IPS DF 19.7 (cell line): ENCODE results near the gene PPFIBP1.

Experiments used
- DNase-seq: peaks from one replicate; pipeline ENCODE4 v3.0.0-alpha.2; 2013; ENCODE audit warnings: low read depth, low spot score

The PPFIBP1 gene

DNA sequence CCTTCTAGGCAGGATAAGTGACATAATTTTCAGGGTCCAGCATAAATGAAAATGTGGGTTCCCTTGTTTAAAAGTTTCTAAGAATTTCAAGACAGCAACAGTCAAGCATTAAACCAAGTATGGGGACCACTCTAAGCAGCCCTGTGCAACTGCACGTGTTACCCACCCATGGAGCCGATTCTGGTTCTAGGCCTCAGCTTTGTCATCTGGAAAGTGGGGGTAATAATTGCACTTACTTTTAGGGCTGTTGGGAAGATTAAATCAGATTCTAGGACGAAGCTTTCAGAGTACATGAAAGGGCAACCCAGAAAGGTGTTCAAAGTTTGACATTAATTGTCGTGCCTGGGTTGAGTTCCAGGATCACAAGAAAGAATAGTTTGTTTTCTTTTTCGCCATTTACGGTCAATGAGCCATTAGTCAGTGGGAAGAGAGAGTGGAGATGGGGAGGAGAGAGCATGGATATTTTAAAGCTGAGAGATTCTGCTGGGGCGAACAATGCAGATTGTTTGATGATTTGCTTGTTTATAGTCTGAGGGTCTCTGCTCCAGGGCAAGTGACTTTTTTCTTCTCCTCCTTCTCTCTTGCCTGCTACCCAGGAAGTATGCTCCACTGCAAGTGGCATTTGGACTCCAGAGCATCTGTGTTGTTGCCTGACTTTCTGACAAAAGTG, 10.7 kb upstream of the PPFIBP1 start:
- DNase-seq, result no peak

DNA sequence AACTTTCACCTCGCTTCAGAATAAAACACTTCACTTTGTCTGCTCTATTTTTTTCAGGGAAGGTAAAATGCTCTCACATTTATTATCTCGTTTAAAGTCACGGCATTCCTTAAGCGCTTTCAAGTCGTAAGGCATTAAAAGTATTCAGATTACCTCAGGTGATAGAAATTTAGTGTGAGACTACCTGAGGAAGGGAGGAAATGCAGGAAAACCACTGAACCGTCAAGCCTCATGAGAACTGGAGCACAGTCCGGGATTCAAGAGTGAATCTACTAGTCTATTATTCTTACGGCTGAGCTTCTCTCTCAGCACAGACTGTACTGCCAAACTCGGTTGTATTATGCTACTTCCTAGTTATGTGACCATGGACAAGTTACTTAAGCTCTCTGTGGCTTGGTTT, 8.3 kb upstream of the PPFIBP1 start:
- no peak for DNase-seq

DNA sequence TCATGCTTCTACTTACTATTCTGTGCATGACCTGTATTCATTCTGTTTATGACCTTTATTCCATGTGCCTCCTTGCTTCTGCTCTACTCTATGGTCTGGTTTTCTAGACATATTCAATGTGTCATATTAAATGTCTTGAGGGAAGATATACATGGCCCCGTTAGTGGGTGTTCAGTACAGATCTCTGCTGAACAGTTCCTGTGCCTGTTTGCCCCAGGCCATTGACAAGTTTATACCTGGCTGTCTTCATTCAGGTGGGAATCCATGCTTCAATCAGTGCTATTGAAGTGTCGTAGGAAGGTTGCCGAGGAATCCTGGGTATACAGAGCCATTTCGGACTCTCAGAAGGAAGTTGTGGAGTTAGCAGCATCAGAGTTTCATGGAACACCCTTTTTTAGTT, 7.4 kb upstream of the PPFIBP1 start:
- DNase-seq, result no peak

DNA sequence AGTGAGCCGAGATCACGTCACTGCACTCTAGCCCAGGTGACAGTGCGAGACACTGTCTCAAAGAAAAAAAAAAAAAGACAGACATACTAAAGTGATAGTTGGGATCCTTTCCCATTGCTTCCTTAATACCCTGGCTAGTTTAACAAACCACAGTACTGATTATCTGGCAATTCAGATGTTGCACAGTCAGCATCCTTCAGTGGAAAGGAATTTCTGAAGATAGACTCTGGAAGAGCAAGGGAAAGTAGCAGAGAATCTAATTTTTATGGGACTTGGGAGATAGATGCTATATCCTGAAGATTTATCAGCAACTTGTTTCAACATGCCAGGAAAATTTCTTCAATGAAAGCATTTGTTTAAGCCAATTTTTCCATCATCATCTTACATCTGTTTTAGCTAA, 6.5 kb upstream of the PPFIBP1 start:
- DNase-seq, result no peak

DNA sequence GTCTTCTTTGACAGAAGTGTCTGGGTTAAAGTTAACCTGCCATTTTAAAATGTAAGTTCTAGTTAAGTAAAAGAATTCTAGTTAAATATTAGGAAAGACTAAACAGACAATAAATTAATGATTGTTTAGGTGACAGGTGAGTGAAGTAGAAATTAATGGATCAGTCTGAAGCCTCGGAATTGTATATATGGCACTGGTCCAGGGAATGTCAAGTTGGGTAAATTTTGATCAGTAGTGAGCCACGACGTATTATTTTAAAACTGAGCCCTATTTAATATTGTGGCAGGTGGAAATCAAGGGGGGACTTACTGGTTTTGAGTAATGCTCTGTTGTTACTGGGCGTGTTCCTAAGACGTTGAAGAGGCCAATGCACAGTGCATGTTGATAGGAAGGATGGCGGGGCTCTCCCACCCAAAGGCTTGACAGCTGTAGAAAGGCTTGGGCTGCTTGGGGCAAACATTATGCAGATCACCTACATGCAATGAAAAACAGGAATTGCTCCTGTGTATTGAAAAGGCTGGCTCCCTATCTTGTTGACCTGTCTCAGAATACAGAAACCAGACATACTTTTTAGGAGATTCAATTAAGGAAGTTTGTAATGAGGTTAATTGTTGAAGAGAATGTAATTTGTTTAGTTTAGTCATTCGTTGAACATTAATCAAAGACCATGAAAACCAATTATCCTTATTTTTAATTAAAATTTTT, 5.9 kb upstream of the PPFIBP1 start:
- DNase-seq, result no peak

DNA sequence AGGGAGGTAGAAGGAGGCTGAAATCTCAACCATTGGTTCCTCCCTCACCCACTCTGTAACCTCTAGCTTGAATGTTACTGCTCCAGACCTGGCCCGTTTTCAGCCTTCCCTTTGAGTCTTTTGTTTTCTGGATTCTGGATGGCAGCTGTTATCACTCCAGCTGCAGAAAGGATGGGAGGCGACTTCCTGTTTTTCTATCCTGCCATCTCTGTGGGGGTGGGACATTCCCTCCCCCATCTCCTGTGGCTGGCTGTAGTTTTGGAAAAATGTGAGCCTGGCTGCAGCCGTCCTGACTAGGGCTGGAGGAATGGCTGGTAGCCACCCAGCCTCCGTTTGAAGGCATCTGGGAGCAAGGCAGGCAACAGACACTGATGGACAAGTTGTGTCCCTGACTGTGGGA, 2.9 kb upstream of the PPFIBP1 start:
- no peak for DNase-seq

DNA sequence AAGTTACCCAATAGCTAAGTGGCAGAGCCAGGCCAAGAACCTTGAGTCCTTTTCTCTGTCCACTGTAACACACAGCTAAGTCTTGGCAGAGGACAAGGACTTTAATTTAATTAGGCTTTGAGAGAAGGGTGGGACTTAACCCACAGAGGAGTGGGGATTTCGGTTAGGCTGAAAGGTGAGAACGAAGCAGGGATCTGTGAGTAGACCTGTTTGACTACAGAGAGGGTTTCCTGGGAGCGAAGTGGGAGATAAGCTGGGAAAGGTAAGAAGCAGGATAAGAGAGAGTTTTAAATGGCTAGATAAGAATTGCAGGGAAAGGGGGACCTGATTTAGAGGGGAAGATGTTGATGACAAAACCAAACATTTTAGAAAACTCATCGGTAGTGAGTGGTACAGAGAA, 2.0 kb upstream of the PPFIBP1 start:
- no peak for DNase-seq

DNA sequence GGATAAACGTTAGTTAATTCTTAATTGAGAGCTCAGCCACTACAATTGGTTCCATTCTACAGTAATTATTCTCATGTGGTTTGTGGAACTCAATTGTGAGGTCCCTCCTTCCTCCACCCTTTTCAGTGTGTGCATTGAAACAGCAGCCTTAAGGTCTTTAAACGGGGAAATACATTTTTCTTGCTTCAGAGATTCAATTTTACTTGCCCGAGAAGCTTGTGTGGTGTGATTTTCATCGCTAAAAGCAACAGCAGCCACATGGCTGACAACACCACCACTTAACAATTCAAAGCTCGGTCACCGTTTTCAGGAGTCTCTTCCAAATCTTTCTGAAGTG, 733 bp upstream of the PPFIBP1 start:
- DNase-seq, result no peak

DNA sequence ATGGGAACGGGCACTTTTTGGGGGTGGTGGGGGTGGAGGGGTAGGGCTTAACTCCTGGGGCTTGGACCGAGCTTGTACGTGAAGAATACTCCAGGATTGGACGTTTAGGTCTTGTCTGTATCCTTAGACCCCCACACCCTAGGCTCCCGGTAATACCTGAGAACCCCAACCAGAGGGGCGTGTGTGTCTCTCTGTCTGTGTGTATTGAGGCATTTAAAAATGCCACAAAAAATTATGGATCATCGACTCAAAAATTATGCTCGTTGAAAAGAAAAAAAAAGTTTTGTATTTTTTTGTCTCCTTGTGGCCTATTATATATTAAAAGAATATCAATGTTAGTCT, 459 bp downstream of the PPFIBP1 start:
- no peak for DNase-seq

DNA sequence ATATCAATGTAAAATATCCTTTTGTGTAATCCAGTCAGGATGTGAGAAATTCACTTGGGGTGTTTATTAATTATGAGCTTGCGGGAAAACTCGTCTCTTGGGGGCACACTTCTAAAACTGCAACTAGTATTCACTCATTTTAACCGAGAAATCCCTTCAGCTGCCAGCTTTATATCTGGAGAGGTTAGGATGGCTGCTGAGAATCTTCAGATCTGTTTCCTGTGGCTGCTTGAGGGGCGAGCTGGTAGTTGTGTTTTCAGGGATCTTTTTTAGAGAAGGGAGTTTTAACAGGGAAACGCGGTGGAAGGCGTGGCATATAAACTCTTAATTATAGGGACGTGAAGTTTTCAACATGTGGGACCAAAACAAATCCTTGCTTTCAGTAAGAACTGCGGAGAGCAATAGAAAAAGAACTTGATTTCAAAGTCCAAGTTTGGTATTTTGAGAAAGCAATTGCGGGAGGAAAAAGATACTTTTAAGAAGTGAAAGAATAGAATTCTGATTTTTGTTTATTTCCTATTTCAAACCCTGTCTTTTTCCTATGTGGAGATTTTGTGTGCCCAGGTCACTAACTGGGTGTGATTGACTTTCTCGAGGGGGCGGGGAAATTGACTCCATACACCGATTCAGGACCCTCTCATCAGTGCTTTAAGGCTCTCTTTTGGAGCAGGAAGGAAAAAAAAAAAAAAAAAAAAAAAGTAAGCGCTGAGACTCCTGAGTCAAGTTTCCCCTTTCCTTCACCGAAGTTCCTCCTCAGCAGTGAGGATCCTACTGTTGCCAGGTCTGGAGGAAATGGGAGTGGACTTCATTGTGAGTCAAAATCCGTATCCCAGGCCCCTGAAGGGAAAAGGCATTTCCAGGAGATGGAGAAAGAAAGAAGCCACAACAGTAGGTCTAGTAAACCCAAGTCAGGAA, 1.1 kb downstream of the PPFIBP1 start:
- no peak for DNase-seq

DNA sequence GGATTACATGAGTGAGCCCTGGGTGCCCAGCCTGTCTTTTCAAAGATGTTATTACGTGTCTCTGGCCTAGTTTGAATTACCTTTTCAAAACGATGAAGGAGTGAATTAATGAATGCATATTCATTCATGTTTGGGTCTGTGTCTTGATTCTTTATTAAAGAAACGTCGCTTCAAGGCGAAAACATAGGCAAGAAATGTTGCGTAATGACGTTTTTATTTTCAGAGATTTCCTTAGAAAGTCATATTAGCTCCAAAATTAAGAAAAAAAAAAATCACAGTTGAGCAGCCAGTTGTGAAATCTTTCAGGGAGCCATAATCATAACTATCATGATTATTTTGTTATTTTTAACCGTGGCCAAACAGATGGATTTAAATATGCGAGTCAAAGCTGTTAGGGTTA, 3.5 kb downstream of the PPFIBP1 start:
- no peak for DNase-seq

DNA sequence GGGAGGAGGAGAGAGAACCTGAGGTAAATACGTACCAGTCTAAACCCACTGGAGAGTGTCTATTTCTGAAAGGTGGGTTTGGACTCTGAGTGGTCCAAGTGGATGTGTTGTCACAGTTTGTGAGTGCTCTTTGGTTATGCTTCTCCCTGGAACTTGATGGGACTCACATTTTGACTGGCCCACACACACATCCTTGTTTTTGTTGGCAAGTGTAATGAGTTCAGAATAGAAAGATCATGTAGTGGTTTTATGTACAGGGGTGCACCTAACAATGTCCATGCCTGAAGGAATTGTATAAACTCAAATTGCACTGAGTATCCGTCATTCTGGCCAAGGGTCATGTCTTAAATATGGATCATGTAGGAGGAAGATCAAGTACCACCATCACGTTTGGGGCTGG, 4.8 kb downstream of the PPFIBP1 start:
- DNase-seq, result no peak

DNA sequence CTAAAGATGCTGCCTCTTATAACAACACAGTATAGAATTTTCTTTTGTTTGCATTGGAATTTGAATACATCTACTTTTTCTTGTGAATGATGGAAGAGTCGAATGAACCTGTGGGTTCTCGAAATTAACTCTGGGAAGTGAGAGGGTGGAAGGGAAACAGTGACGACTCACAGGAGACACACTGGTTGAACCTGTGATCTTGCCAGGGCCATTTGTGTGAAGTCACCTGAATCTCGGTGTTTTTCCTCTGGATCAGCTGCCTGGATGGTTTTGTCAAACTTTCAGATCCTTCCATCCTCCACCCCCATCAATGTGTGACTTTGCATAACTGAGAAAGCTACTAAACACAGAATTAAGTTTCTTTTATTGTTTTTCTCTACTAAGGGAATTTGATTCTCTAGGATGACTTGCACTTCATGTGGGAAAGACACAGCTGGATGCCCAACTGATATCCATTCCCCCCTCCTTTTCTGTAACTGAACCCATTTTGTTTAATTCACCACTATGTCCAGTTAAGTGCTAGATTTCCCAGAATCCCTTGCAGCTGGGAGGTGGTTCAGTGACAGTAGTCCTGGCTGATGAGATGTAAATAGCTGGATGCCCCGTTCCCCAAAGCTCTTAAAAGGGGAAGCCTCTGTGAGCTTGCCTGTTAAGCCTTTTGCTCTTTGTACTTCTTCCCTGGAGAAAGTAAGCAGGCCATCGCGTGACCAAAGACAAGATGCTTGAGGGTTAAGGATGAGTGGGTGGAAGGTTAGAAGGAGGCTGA, 6.3 kb downstream of the PPFIBP1 start:
- DNase-seq, result no peak

DNA sequence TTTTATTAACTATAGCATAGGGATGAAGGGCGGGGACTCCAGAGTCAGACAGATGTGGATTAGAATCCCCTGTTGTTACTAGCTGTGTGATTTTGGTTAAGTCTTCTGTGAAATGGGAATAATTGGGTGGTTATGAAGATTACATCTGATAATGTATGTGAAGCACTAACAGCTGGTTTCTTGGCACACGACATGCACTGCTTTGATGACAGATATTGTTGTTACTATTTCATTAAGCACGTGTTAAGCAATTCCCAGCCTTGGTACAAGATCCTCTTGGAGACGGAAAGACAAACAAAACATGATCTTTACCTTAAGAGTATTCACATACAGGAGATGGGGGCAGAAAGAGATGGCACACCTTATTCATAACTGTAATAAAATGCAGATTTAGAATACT, 7.9 kb downstream of the PPFIBP1 start:
- no peak for DNase-seq

DNA sequence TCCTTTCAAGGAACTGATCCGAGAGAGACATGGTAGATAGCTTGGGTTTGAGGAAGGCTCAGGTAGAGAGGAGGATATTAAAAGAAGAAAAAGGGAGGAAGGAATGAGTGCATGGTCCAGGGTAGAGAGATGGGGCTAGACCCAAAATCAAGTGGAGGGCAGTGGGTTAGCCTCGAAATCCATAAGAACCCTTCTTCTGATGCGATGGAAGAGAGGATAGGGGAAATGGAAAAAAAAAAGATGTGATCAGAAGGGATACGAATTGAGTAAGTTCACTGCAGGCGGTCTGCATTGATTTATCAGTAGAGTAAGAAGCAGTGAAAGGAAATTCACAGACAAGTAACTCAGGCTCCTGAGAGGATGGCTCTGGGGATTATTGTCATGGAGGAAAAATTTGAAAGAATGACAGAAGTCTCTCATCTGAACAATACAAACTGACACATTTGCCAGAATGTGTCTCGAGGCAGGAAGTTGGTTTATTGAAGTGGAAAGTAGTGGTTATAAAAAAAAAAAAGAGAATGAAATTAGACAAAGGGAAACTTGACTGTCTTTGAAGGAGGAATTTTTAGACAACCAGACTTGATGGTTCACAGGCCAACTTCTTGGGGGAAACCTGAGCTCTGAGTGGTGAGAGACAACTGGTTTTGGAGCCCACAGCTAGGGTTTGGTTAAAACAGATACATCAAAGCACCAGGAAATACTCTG, 10.2 kb downstream of the PPFIBP1 start:
- no peak for DNase-seq

DNA sequence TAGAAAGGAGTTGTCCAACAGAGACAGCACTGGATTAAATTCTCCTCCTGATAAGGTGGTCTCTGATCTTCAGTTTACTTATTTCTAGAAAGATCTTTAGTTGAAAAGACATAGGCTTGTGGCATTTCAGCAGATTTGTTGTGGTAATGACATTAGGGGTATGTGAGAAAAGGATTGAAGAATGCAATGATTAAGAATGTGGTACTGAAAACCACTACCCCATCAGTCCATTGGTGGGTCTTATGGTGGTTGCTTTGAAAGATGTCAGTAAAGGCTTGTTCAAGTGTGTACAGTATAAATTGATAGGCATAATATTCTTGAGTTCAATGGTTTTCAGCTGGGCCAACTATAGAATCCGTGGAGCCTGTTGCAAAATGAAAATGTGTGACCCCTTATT, 10.8 kb downstream of the PPFIBP1 start:
- no peak for DNase-seq

DNA sequence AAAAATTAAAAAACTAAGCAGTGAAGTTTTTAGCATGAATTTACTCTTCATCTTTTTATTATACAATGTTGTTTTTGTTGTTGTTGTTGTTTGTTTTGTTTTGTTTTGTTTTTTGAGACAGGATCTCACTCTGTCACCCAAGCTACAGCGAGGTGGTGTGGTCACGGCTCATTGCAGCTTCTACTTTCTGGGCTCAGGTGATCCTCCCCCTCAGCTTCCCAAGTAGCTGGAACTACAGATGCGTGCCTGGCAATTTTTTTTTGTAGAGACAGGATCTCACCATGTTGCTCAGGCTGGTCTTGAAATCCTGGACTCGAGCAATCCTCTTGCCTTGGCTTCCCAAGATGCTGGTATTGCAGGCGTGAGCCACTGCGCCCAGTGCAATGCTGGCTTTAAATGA, 11.3 kb downstream of the PPFIBP1 start:
- DNase-seq, result no peak

DNA sequence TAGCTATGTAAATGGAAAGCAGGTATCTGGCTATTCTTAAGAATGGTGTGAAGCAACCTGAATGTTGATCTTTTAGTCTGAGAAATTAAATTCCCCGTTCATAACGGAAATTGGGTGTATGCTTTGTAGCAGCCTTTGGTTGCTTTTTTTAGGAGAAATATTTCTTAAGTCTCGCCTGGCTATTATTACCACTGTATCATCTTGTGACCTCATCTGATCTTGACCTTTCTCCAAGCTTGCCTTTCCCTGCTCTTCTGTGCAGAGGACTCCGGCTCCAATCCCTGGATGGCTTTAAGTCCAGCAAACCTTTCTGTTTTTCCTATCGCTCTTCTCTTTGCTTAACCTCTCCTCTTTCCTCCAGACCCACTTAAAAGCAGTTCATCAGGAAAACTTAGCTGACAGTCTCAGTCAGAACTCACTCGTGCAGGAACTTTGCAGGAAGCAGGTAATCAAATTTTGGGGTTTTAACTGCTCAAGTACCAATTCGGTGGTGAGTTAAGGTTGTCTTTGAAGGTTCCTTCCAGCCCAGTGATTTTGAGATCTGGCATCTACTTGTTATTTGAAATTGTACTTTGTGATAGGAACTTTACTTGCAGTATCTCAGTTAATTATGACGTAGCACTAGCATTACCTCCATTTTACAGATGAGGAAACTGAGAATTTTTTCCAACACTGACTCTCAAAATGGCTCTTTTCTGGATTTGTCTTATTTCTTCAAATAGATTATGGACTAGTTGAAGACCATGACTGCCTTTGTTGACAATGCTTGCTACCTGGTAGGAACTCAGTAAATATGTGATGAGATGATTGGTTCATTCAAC, 14.1 kb downstream of the PPFIBP1 start:
- DNase-seq, result no peak

DNA sequence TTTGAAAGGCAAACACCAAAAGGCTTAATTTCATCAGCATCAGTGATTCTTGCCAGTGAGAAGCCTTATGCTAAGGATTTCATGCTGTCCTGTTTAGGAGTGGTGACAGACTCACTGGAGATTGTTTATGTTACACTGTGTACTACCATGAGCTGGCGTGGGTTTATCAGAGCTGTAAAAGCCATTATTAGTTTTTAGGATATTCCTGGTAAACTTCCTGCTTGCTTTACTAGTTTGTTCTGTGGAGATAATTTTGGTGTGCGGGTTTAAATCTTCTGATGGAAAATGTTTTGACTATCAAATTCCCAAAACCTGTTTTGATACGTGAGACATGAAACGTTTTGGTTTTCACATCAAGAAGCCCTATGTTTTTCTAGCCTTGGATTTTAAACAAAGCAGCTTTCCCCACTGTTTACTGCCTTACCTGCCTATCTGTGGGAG, 15.2 kb downstream of the PPFIBP1 start:
- DNase-seq, result no peak

DNA sequence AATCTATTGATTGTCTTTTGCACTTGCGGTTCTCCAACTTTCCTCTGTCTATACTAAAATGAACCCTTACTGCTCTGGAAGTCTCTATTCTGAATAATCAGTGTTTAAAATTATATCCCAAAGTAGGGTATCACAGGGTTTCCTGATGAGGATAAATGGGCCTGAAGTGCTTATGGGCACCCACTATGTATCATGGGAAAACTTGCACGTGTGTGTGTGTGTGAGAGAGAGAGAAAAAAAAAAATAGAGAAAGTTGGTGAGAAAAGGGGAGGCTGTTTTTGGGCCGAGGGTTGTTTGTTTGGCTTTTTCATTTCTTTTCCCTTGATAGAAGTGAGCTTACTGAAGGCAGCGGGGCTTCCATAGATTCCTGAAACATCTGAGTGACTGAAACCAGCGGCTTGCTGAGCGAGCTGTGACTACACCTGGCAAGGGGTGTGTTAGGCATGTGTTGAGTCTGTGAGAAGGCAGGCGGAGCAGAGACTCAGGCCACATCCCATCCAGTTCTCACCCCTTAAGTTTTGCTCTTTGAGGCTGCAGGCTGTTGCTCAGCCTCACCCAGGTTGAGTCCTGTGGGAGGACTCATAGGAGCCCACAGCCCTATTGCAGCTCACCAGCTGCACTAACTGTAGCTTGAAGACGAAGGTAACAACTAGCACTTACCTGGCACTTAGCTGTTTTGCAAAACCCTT, 17.2 kb downstream of the PPFIBP1 start:
- no peak for DNase-seq
